HG02884 (cell line): ENCODE results near the gene NOTCH1.
A peak's percentile ranks its signal among the peaks of the same experiment; 100 is the strongest.

ENCODE experiments used
- ATAC-seq: cut with Tn5 transposase; IDR thresholded peaks from one replicate; pipeline ENCODE4 v1.9.1; 2021; ENCODE audit warnings: mild to moderate bottlenecking, moderate library complexity; ENCODE audit not compliant: unreplicated experiment

NOTCH1 gene

GRCh38 chr9:136486823-136487620, 58.8 kb downstream of the NOTCH1 start:
- no peak for ATAC-seq

DNA sequence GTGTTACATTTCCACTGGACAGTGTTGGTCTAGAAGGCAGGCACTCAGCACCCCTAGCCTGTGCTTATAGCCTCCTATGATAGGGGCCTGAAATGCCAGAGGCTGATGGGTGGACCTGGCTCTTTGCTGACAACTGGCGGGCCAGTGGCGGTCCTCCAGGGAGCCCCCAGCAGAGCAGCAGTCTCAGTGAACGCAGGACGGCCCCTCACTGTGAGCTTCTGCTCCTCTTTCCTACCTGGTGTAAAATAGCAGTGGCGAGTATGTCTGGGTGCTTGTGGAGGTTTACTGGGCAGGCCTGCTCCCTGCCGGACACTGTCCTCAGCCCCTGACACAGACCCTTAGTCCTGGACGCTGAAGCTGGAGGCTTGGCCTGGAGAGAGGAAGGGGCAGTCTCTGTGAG, 59.7 kb downstream of the NOTCH1 start:
- no peak for ATAC-seq

- no peak for ATAC-seq
Measured at GRCh38 chr9:136485049-136486045, 60.5 kb downstream of the NOTCH1 start.

GRCh38 chr9:136484153-136485048, 61.4 kb downstream of the NOTCH1 start:
- no peak for ATAC-seq

DNA sequence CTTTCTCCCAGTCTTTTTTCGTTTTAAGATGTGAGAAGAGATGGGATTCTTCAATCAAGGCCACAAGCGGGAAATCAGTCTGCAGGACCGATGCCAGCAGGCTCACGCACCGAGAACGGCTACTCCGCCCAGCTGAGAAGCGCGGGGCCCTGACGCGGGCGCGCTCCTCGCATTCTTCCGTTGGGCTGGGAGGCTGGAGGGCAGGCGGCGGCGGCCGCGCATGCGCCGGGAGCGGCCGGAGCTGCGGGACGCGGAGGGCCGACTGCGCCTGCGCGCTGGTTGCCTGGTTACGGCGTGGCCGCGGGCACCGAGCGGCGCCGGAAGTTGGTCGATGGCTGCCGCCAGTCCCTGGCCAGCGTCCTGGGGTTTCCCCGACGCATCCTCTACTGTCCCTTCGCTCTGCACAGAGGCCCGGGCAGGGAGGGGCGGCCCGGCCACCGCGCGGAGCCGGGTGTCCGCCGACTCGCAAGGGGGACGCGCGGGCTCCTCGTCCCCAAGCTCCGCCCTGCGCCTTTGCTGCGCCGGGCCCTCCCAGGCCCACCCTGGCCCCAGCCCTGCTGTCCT, 62.2 kb downstream of the NOTCH1 start:
- peak; percentile 58 for ATAC-seq

GRCh38 chr9:136482793-136483588, 62.9 kb downstream of the NOTCH1 start, which contains the start of gene SEC16A:
TSS of gene SEC16A (minus strand) at chr9:136483040. CDS start at chr9:136477615, 5,425 bp downstream.
- peak; percentile 52 for ATAC-seq

DNA sequence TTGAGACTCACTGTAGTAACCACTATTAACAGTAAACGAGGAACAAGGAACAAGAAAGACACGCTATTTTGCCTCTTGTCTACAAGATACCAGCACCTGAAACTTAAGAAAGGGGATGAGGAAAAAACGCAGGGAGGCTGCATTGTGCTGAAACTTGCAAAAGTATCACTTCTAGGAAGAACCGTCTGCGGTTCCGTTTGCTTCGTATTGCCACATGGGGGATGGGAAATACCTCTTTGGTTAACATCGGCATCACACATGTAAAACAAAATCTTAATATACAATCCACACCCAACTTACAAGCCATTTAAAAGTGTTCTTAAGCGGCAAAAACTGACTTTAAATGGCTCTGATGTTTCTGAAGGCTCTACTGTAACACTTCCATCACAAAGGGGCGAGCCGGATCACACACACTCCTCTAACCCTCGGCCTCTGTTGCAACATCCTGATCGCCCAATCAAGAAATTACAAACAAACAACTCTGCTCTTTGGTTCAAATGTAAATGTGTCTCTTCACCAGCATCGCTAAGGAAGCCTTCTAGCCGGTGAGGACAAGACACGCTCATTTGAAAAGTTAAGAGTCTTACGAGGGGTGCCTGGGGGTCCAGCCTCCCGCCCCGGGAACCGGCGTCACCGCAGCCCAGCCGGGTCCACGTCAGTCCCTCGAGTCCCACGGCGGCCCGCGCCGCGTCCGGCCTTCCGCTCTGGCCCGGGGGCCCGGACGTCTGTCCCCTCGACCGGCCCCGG, 63.6 kb downstream of the NOTCH1 start:
- peak; percentile 5 for ATAC-seq

GRCh38 chr9:136481558-136481957, 64.3 kb downstream of the NOTCH1 start:
- ATAC-seq = no peak

GRCh38 chr9:136476369-136477150, 69.3 kb downstream of the NOTCH1 start:
- no peak for ATAC-seq

DNA sequence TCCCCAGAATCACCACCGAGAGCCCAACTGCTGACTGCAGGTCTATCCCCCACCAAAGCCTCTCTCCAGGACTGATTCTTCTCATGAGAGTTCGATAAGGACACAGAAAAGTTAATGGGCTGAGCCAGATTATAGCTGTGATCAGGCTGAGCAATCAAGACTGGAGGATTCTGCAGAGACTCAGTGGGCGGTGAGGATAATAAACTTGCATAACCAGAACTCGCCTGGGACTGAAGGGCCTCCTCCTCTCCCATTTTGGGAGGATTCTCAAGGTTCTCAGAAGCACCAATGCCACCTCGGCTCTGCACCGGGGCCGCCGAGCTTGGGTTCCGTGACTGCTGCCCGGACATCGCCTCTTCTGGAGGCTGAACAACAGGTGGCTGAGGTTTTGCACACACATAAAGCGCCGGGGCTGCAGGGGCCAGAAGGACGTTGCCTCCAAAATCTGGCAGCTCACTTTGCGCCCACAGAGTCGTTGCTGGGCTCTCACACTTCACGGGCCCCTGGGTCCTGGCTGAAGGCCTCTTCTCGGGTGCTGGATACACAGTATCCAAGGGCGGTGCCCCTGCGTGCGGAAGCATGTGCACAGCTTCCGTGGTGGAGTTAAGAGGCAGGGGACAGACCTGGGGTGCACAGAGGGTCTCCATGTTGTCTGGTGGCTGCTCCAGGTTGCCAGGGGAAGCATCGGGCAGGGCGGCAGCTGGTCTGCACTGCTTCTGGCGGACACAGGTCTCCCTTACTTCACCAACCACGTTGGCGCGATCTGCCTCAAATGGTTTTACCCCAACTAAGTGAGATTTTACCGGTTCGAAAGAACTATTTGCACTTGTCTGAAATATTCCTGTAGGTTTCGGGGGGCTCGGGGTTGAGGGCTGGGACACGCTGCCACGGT, 70.6 kb downstream of the NOTCH1 start:
- ATAC-seq = no peak

GRCh38 chr9:136474021-136474640, 71.7 kb downstream of the NOTCH1 start:
- ATAC-seq = no peak

DNA sequence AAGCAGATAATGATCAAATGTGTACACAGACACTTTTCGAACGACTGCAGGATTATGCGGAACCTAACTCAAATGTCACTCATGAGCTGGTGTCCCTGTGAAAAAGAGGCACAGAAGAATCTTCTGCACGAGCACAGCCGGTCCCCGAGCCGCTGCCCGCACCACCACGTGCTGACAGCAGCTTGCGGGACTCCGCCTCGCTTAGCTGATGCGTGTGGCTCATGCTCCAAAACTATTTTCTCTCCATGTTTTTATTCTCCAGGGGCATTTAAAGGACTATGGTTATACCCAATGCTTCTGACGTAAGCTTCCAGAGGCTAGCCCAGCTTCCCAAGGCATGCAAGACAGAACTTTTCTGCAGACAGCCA, 72.5 kb downstream of the NOTCH1 start:
- no peak for ATAC-seq

DNA sequence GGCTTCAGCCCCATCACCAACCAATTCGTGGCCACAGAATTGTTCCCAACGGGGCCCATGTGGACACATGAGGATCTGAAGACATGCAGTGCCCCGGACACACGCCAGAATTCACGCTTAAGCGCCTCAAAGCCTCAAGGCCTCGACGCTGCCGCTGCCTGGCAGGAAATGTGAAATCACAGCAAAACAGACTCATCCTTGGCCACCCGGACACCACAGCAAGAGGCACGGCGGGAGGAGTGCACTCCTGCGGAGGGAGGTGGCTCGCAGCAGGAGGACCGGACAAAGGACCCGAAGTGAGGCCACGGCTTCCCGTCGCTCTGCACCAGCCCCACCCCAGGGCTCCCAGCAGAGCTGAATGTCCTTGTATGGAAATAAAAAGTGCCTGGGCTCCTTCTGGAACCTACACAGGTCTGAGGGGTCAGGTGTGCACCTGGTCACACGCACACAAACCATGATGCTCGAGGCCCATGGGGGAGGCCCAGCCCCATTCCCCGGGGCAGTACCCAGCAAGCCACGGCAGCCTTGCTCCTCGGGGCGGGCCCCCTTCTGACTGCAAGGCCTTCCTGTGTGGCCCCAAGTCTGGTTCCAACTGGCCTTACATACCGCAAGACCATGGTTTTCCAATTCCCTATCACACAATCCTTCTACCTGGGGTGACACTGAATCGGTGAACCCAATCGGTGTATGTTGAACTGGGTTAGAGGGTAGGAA, 73.1 kb downstream of the NOTCH1 start:
- ATAC-seq = no peak

GRCh38 chr9:136471802-136472487, 73.9 kb downstream of the NOTCH1 start:
- ATAC-seq = no peak

DNA sequence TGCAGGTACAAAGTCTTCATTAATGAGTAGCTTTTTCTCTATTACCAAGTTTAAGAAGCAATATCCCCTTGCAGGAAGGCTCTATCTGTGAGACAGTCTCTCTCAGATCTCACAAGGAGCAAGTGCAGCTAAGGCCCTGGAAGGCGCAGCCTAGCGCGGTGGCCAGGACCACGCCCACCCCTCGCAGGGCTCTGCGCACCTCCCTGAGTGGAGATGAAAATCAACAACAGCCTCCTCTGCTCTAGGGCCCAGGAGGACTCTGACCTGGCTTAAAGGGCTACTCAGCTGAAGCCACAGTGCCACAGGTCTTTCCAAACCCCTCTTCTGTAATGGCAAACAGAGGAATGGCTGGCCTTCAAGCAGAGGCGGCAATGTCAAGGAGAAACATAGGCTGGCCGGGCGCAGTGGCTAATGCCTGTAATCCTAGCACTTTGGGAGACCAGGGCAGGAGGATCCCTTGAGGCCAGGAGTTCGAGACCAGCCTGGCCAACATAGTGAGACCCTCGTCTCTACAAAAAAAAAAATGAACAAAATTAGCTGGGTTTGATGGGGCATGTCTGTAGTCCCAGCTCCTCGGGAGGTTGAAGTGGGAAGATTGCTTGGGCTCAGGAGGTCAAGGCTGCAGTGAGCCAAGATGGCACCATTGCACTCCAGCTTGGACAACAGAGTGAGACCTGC, 74.9 kb downstream of the NOTCH1 start:
- ATAC-seq = no peak
